GM11168 (cell line): Measurements from ENCODE around the gene ADARB2.
"Not testable (repeated sequence)": the region's sequence is repeated elsewhere in the genome, so short reads cannot be mapped to it uniquely, and the experiment has no call there.

ENCODE experiments used
- in situ Hi-C: fragments of 300-500 bp; cut with MboI; formaldehyde crosslinking; loops from one replicate; pipeline ENCODE4 v1.12.0; 2022; ENCODE audit warnings: low sequenced_read_pairs; ENCODE audit not compliant: unreplicated experiment

Gene ADARB2

DNA sequence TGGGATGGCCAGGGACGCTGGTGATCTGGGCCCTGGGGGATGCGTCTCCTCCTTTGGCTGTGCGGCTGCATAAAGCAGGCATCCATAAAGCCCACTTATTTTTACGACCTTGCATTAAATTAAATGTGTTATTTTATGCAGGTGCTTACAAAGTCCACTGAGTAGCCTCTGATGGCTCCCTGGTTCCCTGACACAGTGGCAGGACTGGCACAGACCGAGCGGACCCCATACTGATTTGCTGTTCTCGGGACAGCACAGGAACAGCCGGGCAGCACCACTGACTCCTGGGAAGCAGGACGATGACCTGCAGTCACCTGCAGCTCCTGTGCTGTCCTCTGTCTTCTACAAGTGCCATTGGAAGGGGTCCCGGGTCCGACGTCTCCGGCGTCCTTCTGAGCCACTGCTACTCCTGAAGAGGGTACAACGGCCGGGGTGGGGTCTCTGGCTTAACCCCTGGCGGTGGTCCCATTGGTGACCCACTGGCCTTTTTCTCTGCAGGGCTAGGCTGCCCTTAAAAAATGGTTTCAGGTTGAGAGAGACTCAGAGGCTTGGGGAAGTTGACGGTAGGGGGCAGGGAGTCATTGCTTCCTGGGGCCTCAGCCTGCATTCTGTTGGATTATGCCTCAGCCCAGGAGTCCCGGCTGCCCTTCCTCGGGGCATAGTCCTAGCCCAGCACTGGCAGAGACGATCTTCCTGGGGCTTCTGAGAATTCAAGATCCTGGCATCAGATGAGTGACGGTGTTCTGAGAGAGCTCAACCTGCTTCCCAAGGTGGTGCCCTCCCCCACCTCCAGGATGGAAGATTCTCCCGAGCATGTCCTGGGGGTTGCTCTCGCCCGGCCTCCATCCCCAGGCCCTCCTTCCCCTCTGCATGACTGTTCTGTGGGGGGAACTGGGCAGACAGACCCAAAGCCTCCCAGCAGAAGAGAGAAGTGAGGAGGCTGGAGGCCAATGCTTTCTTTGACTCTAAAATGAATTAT is 330.1 kb downstream of the ADARB2 start:
- in situ Hi-C loops, result no loop called here

- in situ Hi-C loops, result no loop called here
These were observed 331.0 kb downstream of the ADARB2 start for GRCh38 chr10:1406132-1406966.

DNA sequence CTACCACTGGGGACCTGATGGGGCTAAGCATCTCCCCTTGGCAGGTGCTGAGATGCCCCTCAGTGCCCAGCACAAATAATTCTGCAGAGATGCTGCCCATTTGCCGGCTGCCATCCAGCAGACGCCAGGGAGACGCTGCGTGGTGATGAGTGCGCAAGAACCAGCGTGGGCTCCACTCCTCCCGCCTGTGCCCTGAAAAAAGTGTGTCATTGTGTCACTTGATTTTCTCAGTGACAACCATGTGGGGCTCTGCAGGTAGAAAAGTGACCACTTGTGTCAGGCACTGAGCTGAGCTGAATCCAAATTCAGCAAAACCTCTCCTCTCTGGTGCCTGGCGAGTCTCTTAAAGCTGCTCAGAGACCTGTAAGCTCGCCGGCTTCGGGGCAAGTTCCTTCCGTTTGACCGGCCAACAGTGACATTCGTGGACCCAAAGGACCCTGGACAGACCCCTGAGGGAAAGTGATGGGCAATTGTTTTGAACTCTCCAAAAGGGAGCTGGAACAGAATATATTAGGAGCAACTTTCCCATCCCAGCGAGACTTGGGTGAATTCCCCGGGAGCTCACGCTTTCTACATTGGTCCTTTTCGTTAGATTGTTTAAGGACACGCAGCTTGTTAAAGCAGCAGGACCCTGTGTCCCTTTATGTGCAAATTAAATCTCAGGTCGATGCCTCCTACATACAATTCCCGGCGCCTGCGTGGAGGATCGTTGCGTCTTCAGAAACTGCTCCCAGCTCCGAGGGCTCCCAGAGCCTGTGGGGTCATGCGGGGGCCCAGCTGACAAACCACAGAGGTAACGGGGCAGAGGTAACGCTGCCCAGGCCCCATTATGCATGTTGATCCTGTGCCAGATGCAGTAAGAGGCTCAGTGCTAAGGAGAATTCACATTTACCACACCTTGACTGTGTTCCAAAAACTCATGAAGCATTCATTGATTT is 332.7 kb downstream of the ADARB2 start:
- in situ Hi-C loops, result no loop called here

DNA sequence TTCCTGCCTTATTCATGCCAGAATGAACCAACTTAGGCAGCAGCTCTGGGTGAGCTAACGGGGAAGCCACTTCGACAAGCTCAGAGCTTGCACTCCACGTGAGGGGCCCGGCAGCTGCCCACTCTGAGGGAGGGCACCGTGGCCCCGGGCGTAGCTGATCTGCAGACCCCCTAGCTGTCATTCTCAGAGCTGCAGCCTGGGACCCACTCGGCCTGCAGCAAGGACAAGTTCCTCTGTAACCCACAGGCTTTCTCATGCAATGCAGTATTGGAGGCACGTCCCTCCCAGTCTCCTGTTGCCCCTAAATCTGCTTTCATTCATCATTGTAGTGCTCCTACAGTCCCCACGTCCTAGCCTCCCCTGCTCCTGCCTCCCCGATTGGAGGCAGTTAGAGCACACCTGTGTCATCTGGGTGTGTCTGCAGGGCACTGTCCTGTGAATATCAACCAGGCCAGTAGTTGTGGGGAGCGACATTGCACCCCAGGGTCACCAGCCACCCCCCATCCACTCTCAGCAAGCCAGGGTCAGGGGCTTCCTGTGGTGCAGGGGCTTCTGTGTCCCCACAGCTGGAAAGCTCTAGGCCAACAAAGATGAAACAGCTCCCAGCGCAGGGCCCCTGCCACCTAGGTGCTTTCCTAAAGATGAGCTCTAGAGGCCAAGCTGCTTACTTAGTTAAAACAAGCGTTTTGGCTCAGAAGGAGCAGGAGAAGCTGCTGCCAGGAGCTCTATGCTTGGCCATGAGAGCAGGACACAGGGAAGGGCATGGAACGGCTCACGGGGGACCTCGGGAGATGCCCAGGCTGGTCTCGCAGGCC is 333.6 kb downstream of the ADARB2 start:
- in situ Hi-C loops, result no loop called here

DNA sequence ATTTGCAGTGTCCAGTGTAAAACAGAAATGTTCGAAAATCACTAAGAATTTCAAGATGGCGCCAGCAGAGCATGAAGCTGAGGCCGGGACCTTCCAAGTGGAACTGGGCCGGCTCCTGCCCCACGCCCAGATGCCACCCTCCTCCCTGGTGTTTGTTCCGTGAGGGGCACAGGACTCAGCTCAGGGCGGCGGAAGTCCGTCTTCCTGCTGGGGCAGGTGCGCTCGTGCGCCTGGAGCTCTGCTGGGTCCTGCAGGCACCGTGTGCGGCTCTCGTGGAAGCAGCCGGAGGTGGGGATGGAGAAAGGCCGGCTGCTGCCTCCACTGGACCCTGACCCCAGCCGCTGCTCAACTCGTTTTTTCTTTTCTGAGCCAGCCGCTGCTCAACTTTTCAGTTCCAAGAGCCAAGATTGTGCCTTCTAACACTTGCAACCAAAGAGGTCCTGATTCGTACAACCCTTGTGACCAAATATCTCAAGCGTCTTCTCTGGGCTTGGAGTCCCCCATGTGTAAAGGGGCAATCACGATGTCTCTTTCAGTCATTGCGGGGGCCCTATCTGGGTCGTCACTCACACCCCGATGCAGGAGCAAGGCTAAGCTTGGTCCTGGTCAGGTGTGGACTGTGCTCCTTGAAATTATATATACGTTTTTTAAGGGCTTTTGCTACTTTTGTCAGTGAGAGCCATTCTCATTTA is 334.4 kb downstream of the ADARB2 start:
- in situ Hi-C loops, result no loop called here

DNA sequence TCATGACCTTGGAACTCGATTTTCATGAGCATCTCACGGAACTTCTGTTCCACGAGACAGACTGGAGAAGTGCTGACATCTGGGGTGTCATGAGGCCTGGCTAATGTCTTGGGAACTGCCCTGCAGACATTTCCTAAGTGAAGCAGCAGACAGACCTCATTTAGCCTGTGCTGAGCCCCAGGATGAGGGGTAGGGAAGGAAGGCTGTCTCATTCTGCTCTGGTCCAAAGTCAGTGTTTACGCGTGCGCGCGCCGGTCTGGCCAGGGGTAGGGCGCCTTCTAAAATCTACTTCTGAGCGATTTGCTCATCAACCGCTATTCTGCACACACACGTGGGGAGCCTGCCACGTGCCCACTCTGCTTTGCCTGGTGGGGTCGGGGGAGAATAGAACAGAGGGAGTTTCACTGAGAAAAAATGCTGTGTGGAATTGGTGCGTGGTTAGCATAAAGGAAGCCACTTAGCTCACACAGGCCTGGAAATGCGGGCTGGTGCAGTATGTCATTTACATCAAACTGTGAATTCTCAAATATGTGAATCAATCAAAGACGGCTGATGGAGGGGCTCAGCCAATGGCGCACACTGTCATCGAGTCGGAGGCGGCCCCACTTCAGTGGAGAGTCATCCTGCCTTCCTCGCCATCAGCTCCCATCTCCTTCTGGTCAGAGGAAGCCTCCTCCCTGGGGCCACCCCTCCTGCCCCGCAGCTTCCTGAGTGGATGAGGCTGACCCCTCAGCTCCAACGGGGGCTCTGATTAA is 335.1 kb downstream of the ADARB2 start:
- in situ Hi-C loops, result no loop called here

DNA sequence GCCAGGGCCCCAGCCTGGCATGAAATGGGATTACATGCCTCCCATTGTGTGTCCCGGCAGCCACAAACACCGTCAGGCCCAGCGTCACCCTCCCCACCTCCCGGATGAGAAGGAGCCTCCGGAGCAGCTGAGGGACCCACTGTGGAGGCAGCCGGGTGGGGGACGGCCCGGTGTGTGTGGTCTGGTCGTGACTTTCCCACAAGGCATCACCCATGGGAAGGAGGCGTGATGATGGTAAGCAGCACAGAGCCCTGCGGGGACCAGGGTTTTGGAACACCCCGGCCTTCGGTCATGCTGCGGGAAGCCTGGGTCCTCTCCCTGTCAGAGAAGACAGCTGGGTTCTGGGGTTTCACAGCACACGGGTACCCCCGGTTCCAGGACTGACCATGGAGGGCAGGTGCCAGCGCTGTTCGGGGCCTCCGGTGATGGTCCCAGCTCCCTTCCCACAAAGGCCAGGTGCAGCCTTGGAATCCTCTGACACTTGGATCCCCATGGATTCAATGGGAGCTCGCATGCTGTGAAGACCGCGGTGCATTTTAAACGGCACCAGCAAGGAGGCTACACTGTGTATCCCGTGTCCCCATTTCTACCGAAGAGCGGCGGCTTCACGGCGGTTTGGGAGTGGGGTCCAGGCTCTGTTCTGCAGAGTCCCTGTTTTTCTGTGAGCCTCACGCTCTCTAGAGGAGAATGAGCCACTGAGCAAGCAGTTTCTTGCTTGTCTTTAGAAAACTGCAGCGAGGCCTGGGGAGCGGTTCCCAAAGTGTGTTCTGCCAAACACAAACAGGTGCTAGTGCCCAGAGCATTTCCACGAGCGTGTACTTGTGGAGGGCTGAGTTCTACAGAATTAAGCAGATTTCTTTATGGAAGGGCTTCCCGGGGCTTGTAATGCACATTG is 336.0 kb downstream of the ADARB2 start:
- in situ Hi-C loops, result no loop called here

DNA sequence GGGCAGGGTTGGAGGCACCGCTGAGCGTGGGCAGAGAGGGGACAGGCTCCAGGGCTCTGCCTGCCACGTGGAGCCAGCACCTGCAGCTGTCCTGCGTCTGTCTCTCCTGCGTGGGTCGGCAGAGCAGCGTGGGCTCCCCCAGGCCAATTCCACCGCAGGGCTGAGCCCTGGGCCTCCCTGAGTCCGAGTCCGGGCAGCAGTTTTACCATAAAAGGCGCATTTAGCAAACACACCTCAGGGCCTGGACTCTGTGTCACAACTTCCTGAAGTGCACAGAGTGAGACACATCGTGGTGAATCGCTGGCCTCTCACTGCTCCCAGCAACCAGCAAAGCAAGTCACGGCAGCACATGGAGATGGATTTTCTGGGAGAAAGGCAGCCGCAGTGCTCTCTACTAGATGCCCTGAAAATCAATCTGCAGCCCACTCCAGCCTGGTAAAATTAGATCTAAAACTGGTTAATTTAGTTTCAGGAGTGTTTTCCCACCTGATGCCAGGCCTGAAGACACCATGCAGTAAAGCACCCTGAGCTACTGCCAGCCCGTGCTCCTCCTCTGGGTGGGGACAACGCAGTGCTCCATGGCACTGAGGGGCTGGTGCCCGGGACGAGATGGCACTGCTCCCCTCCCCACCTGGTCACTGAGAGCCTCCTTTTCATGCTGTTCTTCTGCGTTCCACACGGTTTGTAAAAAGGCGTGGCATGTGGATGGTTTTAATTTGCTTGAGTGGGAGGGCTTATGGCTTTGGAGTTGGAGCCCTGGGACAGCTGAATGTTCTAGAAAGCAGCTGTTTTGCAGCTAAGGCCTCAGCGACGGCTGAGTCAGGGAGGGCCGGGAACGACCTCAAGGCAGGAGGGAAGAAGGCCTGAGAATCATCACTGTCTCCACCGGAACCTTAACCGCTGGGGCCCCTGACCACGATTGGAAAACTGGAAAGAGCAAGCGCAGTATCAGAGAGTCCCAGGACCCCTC is 336.9 kb downstream of the ADARB2 start:
- in situ Hi-C loops, result no loop called here

GRCh38 chr10:1399431-1400100 is 337.8 kb downstream of the ADARB2 start:
- in situ Hi-C loops, result no loop called here

DNA sequence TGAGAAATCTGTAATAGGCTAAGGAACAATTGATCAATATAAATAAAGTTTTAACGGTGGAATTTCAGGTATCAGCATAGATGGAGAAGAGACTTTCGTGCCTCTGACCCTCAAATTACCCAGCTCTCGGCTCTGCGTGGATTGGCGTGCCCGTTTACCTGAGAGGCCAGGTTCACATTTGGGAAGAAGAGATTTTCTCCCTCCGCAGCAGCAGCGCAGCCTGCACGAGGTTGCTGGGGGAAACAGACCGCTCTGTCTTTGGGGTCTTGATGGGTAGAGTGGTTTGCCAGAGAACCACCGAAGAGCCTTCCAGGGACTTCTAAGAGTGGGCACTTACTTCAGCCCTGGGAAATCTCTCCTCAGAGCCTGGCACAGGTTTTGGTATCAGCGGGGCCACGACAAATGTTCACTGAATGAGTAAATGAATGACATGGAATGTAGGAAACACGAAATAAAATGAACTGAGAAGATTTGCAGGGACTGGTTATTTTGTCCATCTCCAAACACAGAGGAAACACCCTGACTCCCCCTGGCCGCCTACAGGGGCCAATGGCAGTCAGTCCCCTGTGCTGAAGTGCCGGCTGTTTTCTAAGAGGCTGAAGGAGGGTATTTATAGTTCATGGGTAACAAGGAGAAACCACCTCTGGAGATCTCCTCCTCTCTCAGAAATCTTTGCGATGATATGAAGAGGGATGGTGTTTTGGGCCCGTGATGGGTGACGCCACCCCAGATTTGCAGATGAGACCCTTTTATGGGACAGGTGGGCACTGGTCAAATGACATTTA is 338.5 kb downstream of the ADARB2 start:
- in situ Hi-C loops, result no loop called here

GRCh38 chr10:1398116-1398515 is 339.2 kb downstream of the ADARB2 start:
- in situ Hi-C loops, result not testable (repeated sequence)

GRCh38 chr10:1396297-1396635 is 341.1 kb downstream of the ADARB2 start:
- in situ Hi-C loops, result no loop called here

GRCh38 chr10:1395481-1396296 is 341.6 kb downstream of the ADARB2 start:
- in situ Hi-C loops, result no loop called here

GRCh38 chr10:1395025-1395480 is 342.3 kb downstream of the ADARB2 start:
- in situ Hi-C loops, result no loop called here
